ENCODE data around the gene SYNGR1.

Gene SYNGR1

GRCh38 chr22:39415506-39415905 is 65.7 kb downstream of the SYNGR1 start:
- no CpG with 5 or more reads among the region's 16 CpGs for WGBS, 2 donors (ENCODE audit: extremely low coverage in 2 of 2, insufficient read length in 2 of 2, insufficient replicate concordance in 1 of 2)
- no peaks in the 10 kb centered on the region for H3K4me1 ChIP-seq (ENCODE audit: control insufficient read depth in 2 of 2, insufficient read depth in 1 of 2, low read depth in 1 of 2, low read length in 2 of 2)
- no peak overlapping the region for H2AFZ ChIP-seq (ENCODE audit: low read length)
- H3K9ac ChIP-seq (ENCODE audit: low read depth, low read length, poor library complexity) = no peak overlapping the region
- peak overlapping the region; percentile 46 for H3K18ac ChIP-seq (ENCODE audit: low read length)
- H3K79me1 ChIP-seq (ENCODE audit: low read depth, low read length) = no peaks in the 10 kb centered on the region
- DNase-seq (ENCODE audit: low spot score) = no peak
- no peak overlapping the region for H3K23ac ChIP-seq (ENCODE audit: low read depth, low read length, poor library complexity)
- H3K4me3 ChIP-seq (ENCODE audit: low read length in 2 of 2) = no peak overlapping the region
- no peak overlapping the region for H2BK5ac ChIP-seq (ENCODE audit: low read length)
- H3K36me3 ChIP-seq (replicated peaks in 1 of 2; ENCODE audit: control insufficient read depth in 2 of 2, insufficient read depth in 2 of 2, low read length in 2 of 2) = peaks cover 41 to 55% of the 10 kb centered on the region in 2 donors
- H3K14ac ChIP-seq (ENCODE audit: low read length) = no peak overlapping the region
- no peak overlapping the region for H3K4ac ChIP-seq (ENCODE audit: low read length)
- no peak overlapping the region for H2AK5ac ChIP-seq (ENCODE audit: low read depth, low read length)
- H2BK15ac ChIP-seq (ENCODE audit: low read length) = no peak overlapping the region
- H3K9me3 ChIP-seq (replicated peaks in 1 of 2; ENCODE audit: control insufficient read depth in 2 of 2, insufficient read depth in 1 of 2, low read depth in 1 of 2, low read length in 2 of 2) = no peaks in the 10 kb centered on the region
- no peak overlapping the region for H3K27ac ChIP-seq (replicated peaks; ENCODE audit: low read length)
- no peak overlapping the region for H3K4me2 ChIP-seq (ENCODE audit: insufficient read depth, low read length, poor library complexity, severe bottlenecking)
- H4K91ac ChIP-seq (ENCODE audit: low read depth, low read length, poor library complexity) = no peak overlapping the region
- H2BK120ac ChIP-seq (ENCODE audit: low read depth, low read length) = no peak overlapping the region
- no peak overlapping the region for H2BK12ac ChIP-seq (ENCODE audit: low read length)
- H4K8ac ChIP-seq (ENCODE audit: low read depth, low read length) = no peak overlapping the region
- H3K27me3 ChIP-seq (ENCODE audit: control insufficient read depth in 3 of 3, insufficient read depth in 3 of 3, low read depth in 1 of 3, low read length in 3 of 3) = no peaks in the 10 kb centered on the region

GRCh38 chr22:39416319-39416718 is 66.5 kb downstream of the SYNGR1 start:
- no peak overlapping the region for H4K91ac ChIP-seq (ENCODE audit: low read depth, low read length, poor library complexity)
- H2AFZ ChIP-seq (ENCODE audit: low read length) = no peak overlapping the region
- H3K79me1 ChIP-seq (ENCODE audit: low read depth, low read length) = no peaks in the 10 kb centered on the region
- DNase-seq (ENCODE audit: low spot score) = no peak
- H2BK120ac ChIP-seq (ENCODE audit: low read depth, low read length) = no peak overlapping the region
- H2BK15ac ChIP-seq (ENCODE audit: low read length) = no peak overlapping the region
- H3K27me3 ChIP-seq (ENCODE audit: control insufficient read depth in 3 of 3, insufficient read depth in 3 of 3, low read depth in 1 of 3, low read length in 3 of 3) = no peaks in the 10 kb centered on the region
- no peaks in the 10 kb centered on the region for H3K4me1 ChIP-seq (ENCODE audit: control insufficient read depth in 2 of 2, insufficient read depth in 1 of 2, low read depth in 1 of 2, low read length in 2 of 2)
- no peak overlapping the region for H3K18ac ChIP-seq (ENCODE audit: low read length)
- H2AK5ac ChIP-seq (ENCODE audit: low read depth, low read length) = no peak overlapping the region
- H3K9me3 ChIP-seq (replicated peaks in 1 of 2; ENCODE audit: control insufficient read depth in 2 of 2, insufficient read depth in 1 of 2, low read depth in 1 of 2, low read length in 2 of 2) = no peaks in the 10 kb centered on the region
- no peak overlapping the region for H3K4me2 ChIP-seq (ENCODE audit: insufficient read depth, low read length, poor library complexity, severe bottlenecking)
- H3K36me3 ChIP-seq (replicated peaks in 1 of 2; ENCODE audit: control insufficient read depth in 2 of 2, insufficient read depth in 2 of 2, low read length in 2 of 2) = peaks cover 44 to 62% of the 10 kb centered on the region in 2 donors
- no peak overlapping the region for H3K23ac ChIP-seq (ENCODE audit: low read depth, low read length, poor library complexity)
- H3K27ac ChIP-seq (replicated peaks; ENCODE audit: low read length) = no peak overlapping the region
- no peak overlapping the region for H3K14ac ChIP-seq (ENCODE audit: low read length)
- no peak overlapping the region for H4K8ac ChIP-seq (ENCODE audit: low read depth, low read length)
- H2BK5ac ChIP-seq (ENCODE audit: low read length) = no peak overlapping the region
- H3K4me3 ChIP-seq (ENCODE audit: low read length in 2 of 2) = no peak overlapping the region
- no CpG with 5 or more reads among the region's 7 CpGs for WGBS, 2 donors (ENCODE audit: extremely low coverage in 2 of 2, insufficient read length in 2 of 2, insufficient replicate concordance in 1 of 2)
- no peak overlapping the region for H2BK12ac ChIP-seq (ENCODE audit: low read length)
- no peak overlapping the region for H3K4ac ChIP-seq (ENCODE audit: low read length)
- H3K9ac ChIP-seq (ENCODE audit: low read depth, low read length, poor library complexity) = peak overlapping the region; percentile 54

- no peak overlapping the region for H2AK5ac ChIP-seq (ENCODE audit: low read depth, low read length)
- H3K27me3 ChIP-seq (ENCODE audit: control insufficient read depth in 3 of 3, insufficient read depth in 3 of 3, low read depth in 1 of 3, low read length in 3 of 3) = no peaks in the 10 kb centered on the region
- H4K8ac ChIP-seq (ENCODE audit: low read depth, low read length) = peak overlapping the region; percentile 31
- WGBS, 2 donors (ENCODE audit: extremely low coverage in 2 of 2, insufficient read length in 2 of 2, insufficient replicate concordance in 1 of 2) = no CpG with 5 or more reads among the region's 12 CpGs
- H2BK5ac ChIP-seq (ENCODE audit: low read length) = no peak overlapping the region
- H3K36me3 ChIP-seq (replicated peaks in 1 of 2; ENCODE audit: control insufficient read depth in 2 of 2, insufficient read depth in 2 of 2, low read length in 2 of 2) = peaks cover 51 to 72% of the 10 kb centered on the region in 2 donors
- no peak overlapping the region for H3K9ac ChIP-seq (ENCODE audit: low read depth, low read length, poor library complexity)
- H3K14ac ChIP-seq (ENCODE audit: low read length) = no peak overlapping the region
- H2BK15ac ChIP-seq (ENCODE audit: low read length) = no peak overlapping the region
- no peaks in the 10 kb centered on the region for H3K79me1 ChIP-seq (ENCODE audit: low read depth, low read length)
- H3K4ac ChIP-seq (ENCODE audit: low read length) = no peak overlapping the region
- no peak overlapping the region for H3K27ac ChIP-seq (replicated peaks; ENCODE audit: low read length)
- H3K4me3 ChIP-seq (ENCODE audit: low read length in 2 of 2) = no peak overlapping the region
- no peak overlapping the region for H2AFZ ChIP-seq (ENCODE audit: low read length)
- no peak overlapping the region for H4K91ac ChIP-seq (ENCODE audit: low read depth, low read length, poor library complexity)
- DNase-seq (ENCODE audit: low spot score) = no peak
- H3K9me3 ChIP-seq (replicated peaks in 1 of 2; ENCODE audit: control insufficient read depth in 2 of 2, insufficient read depth in 1 of 2, low read depth in 1 of 2, low read length in 2 of 2) = no peaks in the 10 kb centered on the region
- H2BK120ac ChIP-seq (ENCODE audit: low read depth, low read length) = no peak overlapping the region
- no peak overlapping the region for H3K4me2 ChIP-seq (ENCODE audit: insufficient read depth, low read length, poor library complexity, severe bottlenecking)
- H2BK12ac ChIP-seq (ENCODE audit: low read length) = no peak overlapping the region
- no peak overlapping the region for H3K23ac ChIP-seq (ENCODE audit: low read depth, low read length, poor library complexity)
- no peaks in the 10 kb centered on the region for H3K4me1 ChIP-seq (ENCODE audit: control insufficient read depth in 2 of 2, insufficient read depth in 1 of 2, low read depth in 1 of 2, low read length in 2 of 2)
- no peak overlapping the region for H3K18ac ChIP-seq (ENCODE audit: low read length)
Measured at GRCh38 chr22:39417641-39418040, 67.8 kb downstream of the SYNGR1 start.

GRCh38 chr22:39418696-39419095 is 68.9 kb downstream of the SYNGR1 start:
- H2BK15ac ChIP-seq (ENCODE audit: low read length) = no peak overlapping the region
- no peaks in the 10 kb centered on the region for H3K9me3 ChIP-seq (replicated peaks in 1 of 2; ENCODE audit: control insufficient read depth in 2 of 2, insufficient read depth in 1 of 2, low read depth in 1 of 2, low read length in 2 of 2)
- no peak overlapping the region for H2BK5ac ChIP-seq (ENCODE audit: low read length)
- no peak overlapping the region for H3K14ac ChIP-seq (ENCODE audit: low read length)
- H2AFZ ChIP-seq (ENCODE audit: low read length) = no peak overlapping the region
- no peak overlapping the region for H2AK5ac ChIP-seq (ENCODE audit: low read depth, low read length)
- H3K27ac ChIP-seq (replicated peaks; ENCODE audit: low read length) = no peak overlapping the region
- no peak overlapping the region for H3K18ac ChIP-seq (ENCODE audit: low read length)
- no peak overlapping the region for H3K4ac ChIP-seq (ENCODE audit: low read length)
- H3K4me1 ChIP-seq (ENCODE audit: control insufficient read depth in 2 of 2, insufficient read depth in 1 of 2, low read depth in 1 of 2, low read length in 2 of 2) = no peaks in the 10 kb centered on the region
- no CpG with 5 or more reads among the region's 12 CpGs for WGBS, 2 donors (ENCODE audit: extremely low coverage in 2 of 2, insufficient read length in 2 of 2, insufficient replicate concordance in 1 of 2)
- H4K91ac ChIP-seq (ENCODE audit: low read depth, low read length, poor library complexity) = no peak overlapping the region
- H2BK120ac ChIP-seq (ENCODE audit: low read depth, low read length) = no peak overlapping the region
- H3K79me1 ChIP-seq (ENCODE audit: low read depth, low read length) = no peaks in the 10 kb centered on the region
- no peak for DNase-seq (ENCODE audit: low spot score)
- no peak overlapping the region for H3K4me2 ChIP-seq (ENCODE audit: insufficient read depth, low read length, poor library complexity, severe bottlenecking)
- H2BK12ac ChIP-seq (ENCODE audit: low read length) = no peak overlapping the region
- peaks cover 51 to 77% of the 10 kb centered on the region in 2 donors for H3K36me3 ChIP-seq (replicated peaks in 1 of 2; ENCODE audit: control insufficient read depth in 2 of 2, insufficient read depth in 2 of 2, low read length in 2 of 2)
- H3K27me3 ChIP-seq (ENCODE audit: control insufficient read depth in 3 of 3, insufficient read depth in 3 of 3, low read depth in 1 of 3, low read length in 3 of 3) = no peaks in the 10 kb centered on the region
- no peak overlapping the region for H3K4me3 ChIP-seq (ENCODE audit: low read length in 2 of 2)
- H3K9ac ChIP-seq (ENCODE audit: low read depth, low read length, poor library complexity) = no peak overlapping the region
- no peak overlapping the region for H3K23ac ChIP-seq (ENCODE audit: low read depth, low read length, poor library complexity)
- H4K8ac ChIP-seq (ENCODE audit: low read depth, low read length) = no peak overlapping the region
